ENCODE measurements around the gene C1orf232.

The C1orf232 gene

GRCh38 chr1:26190373-26190987 is 21.7 kb upstream of the C1orf232 start, which contains the start of gene CATSPER4:
CATSPER4 (plus strand) TSS chr1:26190602; CDS start chr1:26190628, 26 bp downstream.
- TF ChIP-seq CEBPB (IDR thresholded peaks at IDR 0.05) (no peak), RAD21 (IDR thresholded peaks at IDR 0.05; ENCODE audit: low read depth) (peak; percentile 47; the same call in 1 of the 2 replicates), TCF12 (IDR thresholded peaks at IDR 0.05; ENCODE audit: low read depth) (no peak)
- TF ChIP-seq, protein P1, sequence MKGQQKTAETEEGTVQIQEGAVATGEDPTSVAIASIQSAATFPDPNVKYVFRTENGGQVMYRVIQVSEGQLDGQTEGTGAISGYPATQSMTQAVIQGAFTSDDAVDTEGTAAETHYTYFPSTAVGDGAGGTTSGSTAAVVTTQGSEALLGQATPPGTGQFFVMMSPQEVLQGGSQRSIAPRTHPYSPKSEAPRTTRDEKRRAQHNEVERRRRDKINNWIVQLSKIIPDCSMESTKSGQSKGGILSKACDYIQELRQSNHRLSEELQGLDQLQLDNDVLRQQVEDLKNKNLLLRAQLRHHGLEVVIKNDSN (IDR thresholded peaks at IDR 0.05): no peak

GRCh38 chr1:26189751-26190275 is 21.1 kb upstream of the C1orf232 start:
- TF ChIP-seq TAF1 (IDR thresholded peaks at IDR 0.05; ENCODE audit: low read depth) (no peak), ZBTB7A (IDR thresholded peaks at IDR 0.05; ENCODE audit: low read depth) (no peak), EGR1 (IDR thresholded peaks at IDR 0.05) (no peak), TEAD4 (IDR thresholded peaks at IDR 0.05) (no peak), CEBPB (IDR thresholded peaks at IDR 0.05) (no peak), EP300 (IDR thresholded peaks at IDR 0.05; ENCODE audit: borderline replicate concordance) (no peak), FOXM1 (IDR thresholded peaks at IDR 0.05; ENCODE audit: borderline replicate concordance, low read depth) (no peak), CREB1 (IDR thresholded peaks at IDR 0.05; ENCODE audit: low read depth) (no peak), YY1 (IDR thresholded peaks at IDR 0.05; ENCODE audit: low read depth) (no peak), TCF12 (IDR thresholded peaks at IDR 0.05; ENCODE audit: low read depth) (no peak), NFIC (IDR thresholded peaks at IDR 0.05) (no peak), RAD21 (IDR thresholded peaks at IDR 0.05; ENCODE audit: low read depth) (no peak)
- TF ChIP-seq, protein P2, sequence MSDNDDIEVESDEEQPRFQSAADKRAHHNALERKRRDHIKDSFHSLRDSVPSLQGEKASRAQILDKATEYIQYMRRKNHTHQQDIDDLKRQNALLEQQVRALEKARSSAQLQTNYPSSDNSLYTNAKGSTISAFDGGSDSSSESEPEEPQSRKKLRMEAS (IDR thresholded peaks at IDR 0.05): no peak
- TF ChIP-seq, protein P3, sequence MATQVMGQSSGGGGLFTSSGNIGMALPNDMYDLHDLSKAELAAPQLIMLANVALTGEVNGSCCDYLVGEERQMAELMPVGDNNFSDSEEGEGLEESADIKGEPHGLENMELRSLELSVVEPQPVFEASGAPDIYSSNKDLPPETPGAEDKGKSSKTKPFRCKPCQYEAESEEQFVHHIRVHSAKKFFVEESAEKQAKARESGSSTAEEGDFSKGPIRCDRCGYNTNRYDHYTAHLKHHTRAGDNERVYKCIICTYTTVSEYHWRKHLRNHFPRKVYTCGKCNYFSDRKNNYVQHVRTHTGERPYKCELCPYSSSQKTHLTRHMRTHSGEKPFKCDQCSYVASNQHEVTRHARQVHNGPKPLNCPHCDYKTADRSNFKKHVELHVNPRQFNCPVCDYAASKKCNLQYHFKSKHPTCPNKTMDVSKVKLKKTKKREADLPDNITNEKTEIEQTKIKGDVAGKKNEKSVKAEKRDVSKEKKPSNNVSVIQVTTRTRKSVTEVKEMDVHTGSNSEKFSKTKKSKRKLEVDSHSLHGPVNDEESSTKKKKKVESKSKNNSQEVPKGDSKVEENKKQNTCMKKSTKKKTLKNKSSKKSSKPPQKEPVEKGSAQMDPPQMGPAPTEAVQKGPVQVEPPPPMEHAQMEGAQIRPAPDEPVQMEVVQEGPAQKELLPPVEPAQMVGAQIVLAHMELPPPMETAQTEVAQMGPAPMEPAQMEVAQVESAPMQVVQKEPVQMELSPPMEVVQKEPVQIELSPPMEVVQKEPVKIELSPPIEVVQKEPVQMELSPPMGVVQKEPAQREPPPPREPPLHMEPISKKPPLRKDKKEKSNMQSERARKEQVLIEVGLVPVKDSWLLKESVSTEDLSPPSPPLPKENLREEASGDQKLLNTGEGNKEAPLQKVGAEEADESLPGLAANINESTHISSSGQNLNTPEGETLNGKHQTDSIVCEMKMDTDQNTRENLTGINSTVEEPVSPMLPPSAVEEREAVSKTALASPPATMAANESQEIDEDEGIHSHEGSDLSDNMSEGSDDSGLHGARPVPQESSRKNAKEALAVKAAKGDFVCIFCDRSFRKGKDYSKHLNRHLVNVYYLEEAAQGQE (IDR thresholded peaks at IDR 0.05; ENCODE audit: low read depth): no peak
- TF ChIP-seq, protein P1 (IDR thresholded peaks at IDR 0.05): no peak

GRCh38 chr1:26189331-26189730 is 20.6 kb upstream of the C1orf232 start:
- no peak for TF ChIP-seq CEBPB (IDR thresholded peaks at IDR 0.05)
- no peak for TF ChIP-seq CREB1 (IDR thresholded peaks at IDR 0.05; ENCODE audit: low read depth)
- TF ChIP-seq, protein P2 (IDR thresholded peaks at IDR 0.05): no peak
- no peak for TF ChIP-seq TAF1 (IDR thresholded peaks at IDR 0.05; ENCODE audit: low read depth)
- no peak for TF ChIP-seq TEAD4 (IDR thresholded peaks at IDR 0.05)
- TF ChIP-seq NFIC (IDR thresholded peaks at IDR 0.05): no peak
- TF ChIP-seq, protein P1 (IDR thresholded peaks at IDR 0.05): no peak

GRCh38 chr1:26188477-26188876 is 19.7 kb upstream of the C1orf232 start:
- TF ChIP-seq, protein P3 (IDR thresholded peaks at IDR 0.05; ENCODE audit: low read depth): no peak
- TF ChIP-seq ZBTB7A (IDR thresholded peaks at IDR 0.05; ENCODE audit: low read depth) (no peak), RAD21 (IDR thresholded peaks at IDR 0.05; ENCODE audit: low read depth) (no peak)

GRCh38 chr1:26187882-26188281 is 19.1 kb upstream of the C1orf232 start:
- TF ChIP-seq FOXM1 (IDR thresholded peaks at IDR 0.05; ENCODE audit: borderline replicate concordance, low read depth) (no peak), RAD21 (IDR thresholded peaks at IDR 0.05; ENCODE audit: low read depth) (no peak), TCF12 (IDR thresholded peaks at IDR 0.05; ENCODE audit: low read depth) (no peak), CREB1 (IDR thresholded peaks at IDR 0.05; ENCODE audit: low read depth) (no peak)
- TF ChIP-seq, protein P1 (IDR thresholded peaks at IDR 0.05): no peak
